Measurements from ENCODE around the gene AXL. TPM values are rescaled to one million over a fixed set of nuclear protein-coding genes. Genes with fewer than 3 reads are reported as not detected.
"Not testable (repeated sequence)": the region's sequence is repeated elsewhere in the genome, so short reads cannot be mapped to it uniquely, and the experiment has no call there.

The AXL gene
- total and polyA plus RNA-seq, 2 of the 13 experiments (the other 11 are each of a cell fraction or from before 2014, with no cell fraction given): 0.71 to 5.9 TPM

DNA sequence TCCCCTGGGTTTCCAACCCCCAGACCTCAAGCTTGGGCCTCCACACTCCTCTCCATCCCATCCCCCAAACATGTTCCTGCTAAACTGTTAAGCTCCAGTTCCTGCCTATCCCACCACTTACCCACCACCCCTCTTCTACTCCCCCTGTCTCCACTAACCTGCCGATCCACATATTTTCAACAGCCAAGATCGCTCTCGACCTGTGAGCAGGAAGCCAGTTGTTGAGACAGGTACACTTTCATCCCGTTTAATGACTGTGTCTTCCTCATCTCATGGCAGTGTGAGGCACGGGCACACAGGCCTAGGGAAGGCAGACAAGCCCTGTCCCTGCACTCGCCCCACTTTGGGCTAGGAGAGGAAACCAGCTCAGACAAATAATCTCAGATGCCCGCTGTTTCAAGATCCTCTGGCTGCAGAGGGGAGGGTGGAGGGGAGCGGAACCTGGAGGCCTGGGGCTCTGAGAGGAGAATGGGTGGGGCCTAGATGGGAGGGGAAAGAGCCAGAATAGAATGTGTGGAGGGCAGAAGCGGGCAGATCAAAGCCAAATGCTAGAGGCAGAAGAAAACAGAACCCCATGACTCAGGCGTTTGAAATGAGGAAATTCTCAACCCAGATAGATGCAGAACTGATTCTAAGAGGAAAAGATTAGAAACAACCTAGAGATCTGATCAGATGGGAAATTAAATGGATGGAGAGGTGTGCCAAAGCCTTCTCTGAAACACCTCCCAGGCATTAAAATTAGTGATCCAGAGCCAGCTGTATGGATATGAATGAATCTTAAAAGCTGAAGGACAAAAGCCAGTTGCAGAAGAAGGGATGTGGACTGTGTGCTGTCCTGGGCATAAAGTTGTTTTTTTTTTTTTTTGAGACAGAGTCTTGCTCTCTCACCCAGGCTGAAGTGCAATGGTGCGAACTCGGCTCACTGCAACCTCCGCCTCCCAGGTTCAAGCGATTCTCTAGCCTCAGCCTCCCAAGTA is 42.9 kb upstream of the AXL start (continued):
- TF ChIP-seq, protein P1, sequence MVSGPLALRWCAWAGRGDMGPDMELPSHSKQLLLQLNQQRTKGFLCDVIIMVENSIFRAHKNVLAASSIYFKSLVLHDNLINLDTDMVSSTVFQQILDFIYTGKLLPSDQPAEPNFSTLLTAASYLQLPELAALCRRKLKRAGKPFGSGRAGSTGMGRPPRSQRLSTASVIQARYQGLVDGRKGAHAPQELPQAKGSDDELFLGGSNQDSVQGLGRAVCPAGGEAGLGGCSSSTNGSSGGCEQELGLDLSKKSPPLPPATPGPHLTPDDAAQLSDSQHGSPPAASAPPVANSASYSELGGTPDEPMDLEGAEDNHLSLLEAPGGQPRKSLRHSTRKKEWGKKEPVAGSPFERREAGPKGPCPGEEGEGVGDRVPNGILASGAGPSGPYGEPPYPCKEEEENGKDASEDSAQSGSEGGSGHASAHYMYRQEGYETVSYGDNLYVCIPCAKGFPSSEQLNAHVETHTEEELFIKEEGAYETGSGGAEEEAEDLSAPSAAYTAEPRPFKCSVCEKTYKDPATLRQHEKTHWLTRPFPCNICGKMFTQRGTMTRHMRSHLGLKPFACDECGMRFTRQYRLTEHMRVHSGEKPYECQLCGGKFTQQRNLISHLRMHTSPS (CRISPR knock-in tag; IDR thresholded peaks at IDR 0.05; ENCODE audit: low read depth): 0 out of 2 replicates have a peak, but pooled peaks have one; percentile 22
- 0 out of 2 replicates have a peak, but pooled peaks have one; percentile 14 for TF ChIP-seq PPARG (CRISPR knock-in tag; conservative IDR thresholded peaks at IDR 0.05)
- peak; percentile 89 for TF ChIP-seq TEAD3 (CRISPR knock-in tag; optimal IDR thresholded peaks at IDR 0.05; ENCODE audit: borderline replicate concordance)
- peak; percentile 44; the same call in 1 of the 2 replicates for TF ChIP-seq YEATS2 (CRISPR knock-in tag; IDR thresholded peaks at IDR 0.05; ENCODE audit: borderline replicate concordance)
- TF ChIP-seq, protein P2, sequence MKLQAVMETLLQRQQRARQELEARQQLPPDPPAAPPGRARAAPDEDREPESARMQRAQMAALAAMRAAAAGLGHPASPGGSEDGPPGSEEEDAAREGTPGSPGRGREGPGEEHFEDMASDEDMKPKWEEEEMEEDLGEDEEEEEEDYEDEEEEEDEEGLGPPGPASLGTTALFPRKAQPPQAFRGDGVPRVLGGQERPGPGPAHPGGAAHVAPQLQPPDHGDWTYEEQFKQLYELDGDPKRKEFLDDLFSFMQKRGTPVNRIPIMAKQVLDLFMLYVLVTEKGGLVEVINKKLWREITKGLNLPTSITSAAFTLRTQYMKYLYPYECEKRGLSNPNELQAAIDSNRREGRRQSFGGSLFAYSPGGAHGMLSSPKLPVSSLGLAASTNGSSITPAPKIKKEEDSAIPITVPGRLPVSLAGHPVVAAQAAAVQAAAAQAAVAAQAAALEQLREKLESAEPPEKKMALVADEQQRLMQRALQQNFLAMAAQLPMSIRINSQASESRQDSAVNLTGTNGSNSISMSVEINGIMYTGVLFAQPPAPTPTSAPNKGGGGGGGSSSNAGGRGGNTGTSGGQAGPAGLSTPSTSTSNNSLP (IDR thresholded peaks at IDR 0.05; ENCODE audit: low read depth, low read length): peak; percentile 33; the same call in 1 of the 2 replicates
- TF ChIP-seq, protein P3, sequence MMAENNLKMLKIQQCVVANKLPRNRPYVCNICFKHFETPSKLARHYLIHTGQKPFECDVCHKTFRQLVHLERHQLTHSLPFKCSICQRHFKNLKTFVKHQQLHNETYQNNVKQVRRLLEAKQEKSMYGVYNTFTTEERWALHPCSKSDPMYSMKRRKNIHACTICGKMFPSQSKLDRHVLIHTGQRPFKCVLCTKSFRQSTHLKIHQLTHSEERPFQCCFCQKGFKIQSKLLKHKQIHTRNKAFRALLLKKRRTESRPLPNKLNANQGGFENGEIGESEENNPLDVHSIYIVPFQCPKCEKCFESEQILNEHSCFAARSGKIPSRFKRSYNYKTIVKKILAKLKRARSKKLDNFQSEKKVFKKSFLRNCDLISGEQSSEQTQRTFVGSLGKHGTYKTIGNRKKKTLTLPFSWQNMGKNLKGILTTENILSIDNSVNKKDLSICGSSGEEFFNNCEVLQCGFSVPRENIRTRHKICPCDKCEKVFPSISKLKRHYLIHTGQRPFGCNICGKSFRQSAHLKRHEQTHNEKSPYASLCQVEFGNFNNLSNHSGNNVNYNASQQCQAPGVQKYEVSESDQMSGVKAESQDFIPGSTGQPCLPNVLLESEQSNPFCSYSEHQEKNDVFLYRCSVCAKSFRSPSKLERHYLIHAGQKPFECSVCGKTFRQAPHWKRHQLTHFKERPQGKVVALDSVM (CRISPR knock-in tag; IDR thresholded peaks at IDR 0.05): peak; percentile 90
- TF ChIP-seq TBX2 (CRISPR knock-in tag; IDR thresholded peaks at IDR 0.05; ENCODE audit: borderline replicate concordance): peak; percentile 84
- TF ChIP-seq, protein P4, sequence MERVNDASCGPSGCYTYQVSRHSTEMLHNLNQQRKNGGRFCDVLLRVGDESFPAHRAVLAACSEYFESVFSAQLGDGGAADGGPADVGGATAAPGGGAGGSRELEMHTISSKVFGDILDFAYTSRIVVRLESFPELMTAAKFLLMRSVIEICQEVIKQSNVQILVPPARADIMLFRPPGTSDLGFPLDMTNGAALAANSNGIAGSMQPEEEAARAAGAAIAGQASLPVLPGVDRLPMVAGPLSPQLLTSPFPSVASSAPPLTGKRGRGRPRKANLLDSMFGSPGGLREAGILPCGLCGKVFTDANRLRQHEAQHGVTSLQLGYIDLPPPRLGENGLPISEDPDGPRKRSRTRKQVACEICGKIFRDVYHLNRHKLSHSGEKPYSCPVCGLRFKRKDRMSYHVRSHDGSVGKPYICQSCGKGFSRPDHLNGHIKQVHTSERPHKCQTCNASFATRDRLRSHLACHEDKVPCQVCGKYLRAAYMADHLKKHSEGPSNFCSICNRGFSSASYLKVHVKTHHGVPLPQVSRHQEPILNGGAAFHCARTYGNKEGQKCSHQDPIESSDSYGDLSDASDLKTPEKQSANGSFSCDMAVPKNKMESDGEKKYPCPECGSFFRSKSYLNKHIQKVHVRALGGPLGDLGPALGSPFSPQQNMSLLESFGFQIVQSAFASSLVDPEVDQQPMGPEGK (CRISPR knock-in tag; IDR thresholded peaks at IDR 0.05): peak; percentile 41; the same call in 1 of the 2 replicates
- TF ChIP-seq TCF12 (IDR thresholded peaks at IDR 0.05): no peak
- TF ChIP-seq TCF12 (CRISPR knock-in tag; IDR thresholded peaks at IDR 0.05): peak; percentile 45; the same call in 1 of the 2 replicates

DNA sequence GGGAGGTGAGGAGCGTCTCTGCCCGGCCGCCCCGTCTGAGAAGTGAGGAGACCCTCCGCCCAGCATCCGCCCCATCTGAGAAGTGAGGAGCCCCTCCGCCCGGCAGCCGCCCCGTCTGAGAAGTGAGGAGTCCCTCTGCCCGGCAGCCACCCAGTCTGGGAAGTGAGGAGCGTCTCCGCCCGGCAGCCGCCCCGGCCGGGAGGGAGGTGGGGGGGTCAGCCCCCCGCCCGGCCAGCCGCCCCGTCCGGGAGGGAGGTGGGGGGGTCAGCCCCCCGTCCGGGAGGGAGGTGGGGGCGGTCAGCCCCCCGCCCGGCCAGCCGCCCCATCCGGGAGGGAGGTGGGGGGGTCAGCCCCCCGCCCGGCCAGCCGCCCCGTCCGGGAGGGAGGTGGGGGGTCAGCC is 38.9 kb upstream of the AXL start:
- intact Hi-C loops (cut with micrococcal nuclease; ENCODE audit: unreplicated experiment); H3K27ac ChIP-seq (ENCODE audit: extremely low read length, insufficient read depth, low read length); H3K79me2 ChIP-seq (ENCODE audit: insufficient read depth, low read length); in situ Hi-C loops (cut with HindIII; ENCODE audit: extremely low pct_ligation_motif_present, low pct_unique_long_range_greater_than_20kb); H3K9ac ChIP-seq (ENCODE audit: insufficient read depth, low read depth, low read length); H3K36me3 ChIP-seq (replicated peaks in 1 of 2; ENCODE audit: control insufficient read depth in 1 of 2, insufficient read depth in 2 of 2, low read length in 2 of 2); ATAC-seq; BruUV-seq (replicated peaks); DNase-seq (ENCODE audit: low spot score); CTCF ChIA-PET (ENCODE audit: low intra/inter-chr PET ratio, low total read pairs); H2AFZ ChIP-seq (ENCODE audit: low read length); H3K27me3 ChIP-seq (ENCODE audit: control insufficient read depth in 1 of 2, insufficient read depth in 2 of 2, low read length in 2 of 2); H3K4me3 ChIP-seq (replicated peaks in 1 of 3; ENCODE audit: insufficient read depth in 1 of 3, low read depth in 2 of 3, low read length in 3 of 3); H3K4me2 ChIP-seq (ENCODE audit: low read depth, low read length); H4K20me1 ChIP-seq (ENCODE audit: insufficient read depth, low read length); POLR2A ChIA-PET; FAIRE-seq; H3K9me3 ChIP-seq (ENCODE audit: low read length): not testable (repeated sequence)
- WGBS (ENCODE audit: low lambda C conversion rate): no CpG with 5 or more reads among the region's 34 CpGs
- H3K4me1 ChIP-seq (ENCODE audit: insufficient read depth, low read length): peaks cover 22% of the 10 kb centered on the region

Measured in HepG2 (cell line).